Measurements from ENCODE around the gene SETD1A.

DNA sequence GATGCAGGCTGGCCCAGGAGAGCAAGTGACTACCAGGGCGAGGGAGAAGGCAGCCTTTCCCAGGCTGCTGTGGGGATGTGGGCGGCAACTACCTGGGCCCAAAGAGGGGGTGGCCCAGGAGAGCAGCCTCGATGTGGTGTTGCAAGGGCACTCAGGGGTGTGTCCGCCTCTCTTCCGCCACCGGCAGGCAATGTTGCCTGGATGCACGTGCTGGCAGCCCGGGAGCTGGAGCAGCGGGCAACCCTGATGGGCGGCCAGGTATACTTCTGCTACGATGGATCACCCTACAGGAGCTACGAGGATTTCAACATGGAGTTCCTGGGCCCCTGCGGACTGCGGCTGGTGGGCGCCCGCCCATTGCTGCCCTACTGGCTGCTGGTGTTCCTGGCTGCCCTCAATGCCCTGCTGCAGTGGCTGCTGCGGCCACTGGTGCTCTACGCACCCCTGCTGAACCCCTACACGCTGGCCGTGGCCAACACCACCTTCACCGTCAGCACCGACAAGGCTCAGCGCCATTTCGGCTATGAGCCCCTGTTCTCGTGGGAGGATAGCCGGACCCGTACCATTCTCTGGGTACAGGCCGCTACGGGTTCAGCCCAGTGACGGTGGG lies 30.1 kb downstream of the SETD1A start:
- TF ChIP-seq CTCF (IDR thresholded peaks at IDR 0.05) = no peak
- no peak for TF ChIP-seq POLR2A (IDR thresholded peaks at IDR 0.05)
- TF ChIP-seq POLR2AphosphoS5 (IDR thresholded peaks at IDR 0.05) = no peak

Data from upper lobe of left lung (tissue), 4 donors.